Measurements from ENCODE around the gene RAP1GDS1. TPM values are rescaled to one million over a fixed set of nuclear protein-coding genes. Genes with fewer than 3 reads are reported as not detected.

The RAP1GDS1 gene
- total RNA-seq, 1 experiment from 2014 or later, result 40.8 TPM

DNA sequence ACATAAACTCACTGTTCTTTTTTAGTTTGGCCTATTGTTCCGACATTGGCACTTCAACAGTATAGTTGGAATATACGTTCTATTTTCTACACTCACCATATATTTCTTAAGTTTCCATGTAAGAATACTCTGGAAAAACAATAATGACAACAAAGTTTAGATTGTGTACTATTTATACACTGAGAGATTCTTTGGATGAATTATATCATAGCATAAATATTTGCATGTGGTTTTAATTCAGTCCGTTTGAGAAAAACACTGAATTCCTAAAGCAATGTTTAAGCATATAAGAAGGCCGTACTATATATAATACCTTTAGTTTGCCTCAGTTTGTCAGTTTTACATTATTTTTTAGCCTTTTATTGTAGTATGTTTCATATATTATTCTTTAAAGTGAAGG is 82.4 kb downstream of the RAP1GDS1 start:
- POLR2A ChIA-PET, result no interaction called here
- Histone ChIP-seq H3K79me2 (ENCODE audit: insufficient read depth, low read length) (peaks cover 19% of the 10 kb centered on the region), H3K36me3 (ENCODE audit: control insufficient read depth in 1 of 2, insufficient read depth in 2 of 2, low read length in 2 of 2) (0 out of 4 replicates have a peak, but pooled peaks cover 0 to 3% of the 10 kb centered on the region in 2 experiments), H3K27me3 (ENCODE audit: insufficient read depth, low read length) (no peaks in the 10 kb centered on the region), H3K9ac (ENCODE audit: low read length) (no peak overlapping the region), H4K20me1 (ENCODE audit: insufficient read depth) (no peaks in the 10 kb centered on the region), H2AFZ (ENCODE audit: low read depth, low read length, poor library complexity, severe bottlenecking) (no peak overlapping the region), H3K9me2 (ENCODE audit: insufficient read depth) (no peaks in the 10 kb centered on the region), H3K27ac (ENCODE audit: low read depth, low read length) (no peak overlapping the region), H3K4me1 (ENCODE audit: control insufficient read depth in 1 of 2, insufficient read depth in 2 of 2, low read length in 2 of 2) (no peaks in the 10 kb centered on the region), H3K4me2 (ENCODE audit: low read length) (no peak overlapping the region), H3K4me3 (replicated peaks in 1 of 2; ENCODE audit: low read depth in 1 of 2, low read length in 2 of 2) (no peak overlapping the region), H3K9me3 (ENCODE audit: control insufficient read depth in 1 of 2, insufficient read depth in 1 of 2, low read depth in 1 of 2, low read length in 2 of 2) (no peaks in the 10 kb centered on the region)
- BruUV-seq (replicated peaks), result no TSS peak
- intact Hi-C loops (cut with micrococcal nuclease), result no loop called here
- TF ChIP-seq TCF7L2 (IDR thresholded peaks at IDR 0.05; ENCODE audit: borderline replicate concordance, extremely low read depth, insufficient read depth, insufficient read length), result no peak
- TF ChIP-seq, protein P1, sequence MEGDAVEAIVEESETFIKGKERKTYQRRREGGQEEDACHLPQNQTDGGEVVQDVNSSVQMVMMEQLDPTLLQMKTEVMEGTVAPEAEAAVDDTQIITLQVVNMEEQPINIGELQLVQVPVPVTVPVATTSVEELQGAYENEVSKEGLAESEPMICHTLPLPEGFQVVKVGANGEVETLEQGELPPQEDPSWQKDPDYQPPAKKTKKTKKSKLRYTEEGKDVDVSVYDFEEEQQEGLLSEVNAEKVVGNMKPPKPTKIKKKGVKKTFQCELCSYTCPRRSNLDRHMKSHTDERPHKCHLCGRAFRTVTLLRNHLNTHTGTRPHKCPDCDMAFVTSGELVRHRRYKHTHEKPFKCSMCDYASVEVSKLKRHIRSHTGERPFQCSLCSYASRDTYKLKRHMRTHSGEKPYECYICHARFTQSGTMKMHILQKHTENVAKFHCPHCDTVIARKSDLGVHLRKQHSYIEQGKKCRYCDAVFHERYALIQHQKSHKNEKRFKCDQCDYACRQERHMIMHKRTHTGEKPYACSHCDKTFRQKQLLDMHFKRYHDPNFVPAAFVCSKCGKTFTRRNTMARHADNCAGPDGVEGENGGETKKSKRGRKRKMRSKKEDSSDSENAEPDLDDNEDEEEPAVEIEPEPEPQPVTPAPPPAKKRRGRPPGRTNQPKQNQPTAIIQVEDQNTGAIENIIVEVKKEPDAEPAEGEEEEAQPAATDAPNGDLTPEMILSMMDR (IDR thresholded peaks at IDR 0.05 in 2 of 3, conservative IDR thresholded peaks at IDR 0.05 in 1 of 3; ENCODE audit: borderline replicate concordance in 1 of 3, insufficient read depth in 1 of 3, low read depth in 2 of 3, low read length in 2 of 3), result no peak
- no peak for TF ChIP-seq RAD21 (IDR thresholded peaks at IDR 0.05; ENCODE audit: low read depth)
- TF ChIP-seq, protein P2, sequence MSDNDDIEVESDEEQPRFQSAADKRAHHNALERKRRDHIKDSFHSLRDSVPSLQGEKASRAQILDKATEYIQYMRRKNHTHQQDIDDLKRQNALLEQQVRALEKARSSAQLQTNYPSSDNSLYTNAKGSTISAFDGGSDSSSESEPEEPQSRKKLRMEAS (IDR thresholded peaks at IDR 0.05), result no peak
- TF ChIP-seq CBX3 (IDR thresholded peaks at IDR 0.05; ENCODE audit: low read depth), result no peak
- no peak for TF ChIP-seq CEBPB (IDR thresholded peaks at IDR 0.05; ENCODE audit: low read depth)
- no peak for TF ChIP-seq FOSL1 (IDR thresholded peaks at IDR 0.05; ENCODE audit: low read depth)
- ATAC-seq (no peak), DNase-seq (ENCODE audit: low read depth, low spot score) (no peak)
- RAD21 ChIA-PET (ENCODE audit: low non-redundant PET in 1 of 2, low total read pairs in 2 of 2, uncharacterized antibody in 2 of 2, unreplicated experiment in 2 of 2), result no interaction called here
- CTCF ChIA-PET, result no interaction called here

DNA sequence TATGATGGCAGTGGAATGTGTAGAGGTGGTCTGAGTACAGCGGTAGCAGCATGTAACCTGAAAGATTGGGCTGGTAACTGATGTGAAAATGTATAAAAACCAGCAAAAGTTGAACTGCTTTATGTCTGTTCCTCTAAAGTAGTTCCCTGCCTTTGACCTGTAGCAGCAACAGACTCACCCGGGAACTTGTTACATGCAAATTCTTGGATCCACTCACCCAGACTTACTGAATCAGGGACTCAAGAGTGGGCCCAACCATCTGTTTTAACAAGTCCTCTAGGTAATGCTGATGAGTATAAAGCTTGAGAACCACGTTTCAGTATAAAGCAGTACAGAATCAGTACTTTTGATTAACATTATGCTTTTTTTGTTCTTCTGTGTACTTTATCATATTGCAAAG is 84.7 kb downstream of the RAP1GDS1 start:
- no peak overlapping the region for H2AFZ ChIP-seq (ENCODE audit: low read depth, low read length, poor library complexity, severe bottlenecking)
- no peak overlapping the region for H3K9ac ChIP-seq (ENCODE audit: low read length)
- no peaks in the 10 kb centered on the region for H3K27me3 ChIP-seq (ENCODE audit: insufficient read depth, low read length)
- no peak overlapping the region for H3K27ac ChIP-seq (ENCODE audit: low read depth, low read length)
- H3K4me3 ChIP-seq (replicated peaks in 1 of 2; ENCODE audit: low read depth in 1 of 2, low read length in 2 of 2), result no peak overlapping the region
- ChIA-PET RAD21 (ENCODE audit: low non-redundant PET in 1 of 2, low total read pairs in 2 of 2, uncharacterized antibody in 2 of 2, unreplicated experiment in 2 of 2) (no interaction called here), CTCF (no interaction called here), POLR2A (no interaction called here)
- no peaks in the 10 kb centered on the region for H3K9me3 ChIP-seq (ENCODE audit: control insufficient read depth in 1 of 2, insufficient read depth in 1 of 2, low read depth in 1 of 2, low read length in 2 of 2)
- DNase-seq (ENCODE audit: low read depth, low spot score), result no peak
- H4K20me1 ChIP-seq (ENCODE audit: insufficient read depth), result no peaks in the 10 kb centered on the region
- TSS peak; percentile 5 for BruUV-seq (replicated peaks)
- 0 out of 4 replicates have a peak, but pooled peaks cover 0 to 3% of the 10 kb centered on the region in 2 experiments for H3K36me3 ChIP-seq (ENCODE audit: control insufficient read depth in 1 of 2, insufficient read depth in 2 of 2, low read length in 2 of 2)
- H3K4me1 ChIP-seq (ENCODE audit: control insufficient read depth in 1 of 2, insufficient read depth in 2 of 2, low read length in 2 of 2), result no peaks in the 10 kb centered on the region
- ATAC-seq, result no peak
- H3K9me2 ChIP-seq (ENCODE audit: insufficient read depth), result no peaks in the 10 kb centered on the region
- H3K4me2 ChIP-seq (ENCODE audit: low read length), result no peak overlapping the region
- peaks cover 25% of the 10 kb centered on the region for H3K79me2 ChIP-seq (ENCODE audit: insufficient read depth, low read length)
- intact Hi-C loops (cut with micrococcal nuclease), result no loop called here
- TF ChIP-seq POLR2A (IDR thresholded peaks at IDR 0.05; ENCODE audit: borderline replicate concordance, extremely low read depth, insufficient read depth, insufficient read length), result no peak
- TF ChIP-seq POLR2AphosphoS5 (IDR thresholded peaks at IDR 0.05; ENCODE audit: low read depth, low read length), result no peak
- TF ChIP-seq YY1 (IDR thresholded peaks at IDR 0.05; ENCODE audit: extremely low read depth, insufficient replicate concordance, low read depth, low read length), result no peak
- TF ChIP-seq, protein P3, sequence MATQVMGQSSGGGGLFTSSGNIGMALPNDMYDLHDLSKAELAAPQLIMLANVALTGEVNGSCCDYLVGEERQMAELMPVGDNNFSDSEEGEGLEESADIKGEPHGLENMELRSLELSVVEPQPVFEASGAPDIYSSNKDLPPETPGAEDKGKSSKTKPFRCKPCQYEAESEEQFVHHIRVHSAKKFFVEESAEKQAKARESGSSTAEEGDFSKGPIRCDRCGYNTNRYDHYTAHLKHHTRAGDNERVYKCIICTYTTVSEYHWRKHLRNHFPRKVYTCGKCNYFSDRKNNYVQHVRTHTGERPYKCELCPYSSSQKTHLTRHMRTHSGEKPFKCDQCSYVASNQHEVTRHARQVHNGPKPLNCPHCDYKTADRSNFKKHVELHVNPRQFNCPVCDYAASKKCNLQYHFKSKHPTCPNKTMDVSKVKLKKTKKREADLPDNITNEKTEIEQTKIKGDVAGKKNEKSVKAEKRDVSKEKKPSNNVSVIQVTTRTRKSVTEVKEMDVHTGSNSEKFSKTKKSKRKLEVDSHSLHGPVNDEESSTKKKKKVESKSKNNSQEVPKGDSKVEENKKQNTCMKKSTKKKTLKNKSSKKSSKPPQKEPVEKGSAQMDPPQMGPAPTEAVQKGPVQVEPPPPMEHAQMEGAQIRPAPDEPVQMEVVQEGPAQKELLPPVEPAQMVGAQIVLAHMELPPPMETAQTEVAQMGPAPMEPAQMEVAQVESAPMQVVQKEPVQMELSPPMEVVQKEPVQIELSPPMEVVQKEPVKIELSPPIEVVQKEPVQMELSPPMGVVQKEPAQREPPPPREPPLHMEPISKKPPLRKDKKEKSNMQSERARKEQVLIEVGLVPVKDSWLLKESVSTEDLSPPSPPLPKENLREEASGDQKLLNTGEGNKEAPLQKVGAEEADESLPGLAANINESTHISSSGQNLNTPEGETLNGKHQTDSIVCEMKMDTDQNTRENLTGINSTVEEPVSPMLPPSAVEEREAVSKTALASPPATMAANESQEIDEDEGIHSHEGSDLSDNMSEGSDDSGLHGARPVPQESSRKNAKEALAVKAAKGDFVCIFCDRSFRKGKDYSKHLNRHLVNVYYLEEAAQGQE (IDR thresholded peaks at IDR 0.05; ENCODE audit: low read depth), result no peak
- TF ChIP-seq EGR1 (IDR thresholded peaks at IDR 0.05; ENCODE audit: low read depth), result no peak
- TF ChIP-seq EZH2 (IDR thresholded peaks at IDR 0.05), result no peak
- TF ChIP-seq ZNF274 (IDR thresholded peaks at IDR 0.05; ENCODE audit: low read depth, low read length), result no peak
- no peak for TF ChIP-seq EZH2phosphoT487 (IDR thresholded peaks at IDR 0.05; ENCODE audit: borderline replicate concordance)
- TF ChIP-seq SRF (IDR thresholded peaks at IDR 0.05; ENCODE audit: low read depth), result no peak
